Testis (tissue), 2 donors: ENCODE measurements around the gene PNCK.

Experiments
- CTCF ChIP-seq, 3 experiments: fragments of 450-650 bp in 2 of 3; fragments of 200-600 bp in 1 of 3; sonication (generic) in 1 of 3; IDR thresholded peaks; one replicate each; pipeline ENCODE4 v1.5.1; 2016 to 2019; ENCODE audit warnings: antibody characterized with exemption in 3 of 3, mild to moderate bottlenecking in 2 of 3, moderate library complexity in 1 of 3
- POLR2A ChIP-seq: fragments of 450-650 bp; IDR thresholded peaks from one replicate; pipeline ENCODE4 v1.6.1; 2017; ENCODE audit warnings: antibody characterized with exemption, mild to moderate bottlenecking, moderate library complexity

GRCh38 chrX:153626863-153627674 lies 46.5 kb downstream of the PNCK start:
- no peak for TF ChIP-seq CTCF (IDR thresholded peaks at IDR 0.05)
- TF ChIP-seq POLR2A, result no peak
